HG03575 (cell line): ENCODE measurements around the gene C22orf31.

ENCODE experiments used
- ATAC-seq: cut with Tn5 transposase; IDR thresholded peaks from one replicate; pipeline ENCODE4 v1.9.1; 2021; ENCODE audit not compliant: unreplicated experiment, insufficient number of reproducible peaks, low FRiP score; ENCODE audit errors: extremely low read depth

C22orf31 gene

GRCh38 chr22:29061773-29062172, at the start of gene C22orf31:
C22orf31 (minus strand) TSS chr22:29061831; CDS start chr22:29061792, 39 bp downstream.
- no peak for ATAC-seq

- no peak for ATAC-seq
Measured at GRCh38 chr22:29110946-29111345, 49.3 kb upstream of the C22orf31 start.

GRCh38 chr22:29109822-29110221, 48.2 kb upstream of the C22orf31 start:
- no peak for ATAC-seq

- no peak for ATAC-seq
Measured at GRCh38 chr22:29108137-29108536, 46.5 kb upstream of the C22orf31 start.

- ATAC-seq, result no peak
Measured at GRCh38 chr22:29106839-29107238, 45.2 kb upstream of the C22orf31 start.

- no peak for ATAC-seq
Measured at GRCh38 chr22:29105468-29105867, 43.8 kb upstream of the C22orf31 start.

GRCh38 chr22:29103121-29103520, 41.5 kb upstream of the C22orf31 start:
- no peak for ATAC-seq

- ATAC-seq, result no peak
Measured at GRCh38 chr22:29102300-29102699, 40.7 kb upstream of the C22orf31 start.

- no peak for ATAC-seq
Measured at GRCh38 chr22:29098296-29098695, 36.7 kb upstream of the C22orf31 start.

GRCh38 chr22:29096736-29097669, 35.4 kb upstream of the C22orf31 start:
- no peak for ATAC-seq

GRCh38 chr22:29095459-29095858, 33.8 kb upstream of the C22orf31 start:
- no peak for ATAC-seq

GRCh38 chr22:29093501-29094300, 32.1 kb upstream of the C22orf31 start:
- no peak for ATAC-seq

- no peak for ATAC-seq
Measured at GRCh38 chr22:29093030-29093429, 31.4 kb upstream of the C22orf31 start.

GRCh38 chr22:29092243-29092642, 30.6 kb upstream of the C22orf31 start:
- ATAC-seq, result no peak

- ATAC-seq, result no peak
Measured at GRCh38 chr22:29090039-29090438, 28.4 kb upstream of the C22orf31 start.

GRCh38 chr22:29089507-29089906, 27.9 kb upstream of the C22orf31 start:
- ATAC-seq, result no peak

- ATAC-seq, result no peak
Measured at GRCh38 chr22:29088809-29089208, 27.2 kb upstream of the C22orf31 start.

GRCh38 chr22:29087012-29087411, 25.4 kb upstream of the C22orf31 start:
- no peak for ATAC-seq

GRCh38 chr22:29083933-29084591, 22.4 kb upstream of the C22orf31 start:
- no peak for ATAC-seq
